T-helper 2 cell (primary cell): ENCODE data around the gene ALS2CL.

Experiments
- DNase-seq, 5 experiments: peaks; one replicate each; pipeline versions ENCODE4 v3.0.0 to v3.0.0-alpha.2; 2012 to 2022

Gene ALS2CL

GRCh38 chr3:46715507-46716175, 22.2 kb upstream of the ALS2CL start:
- no peak for DNase-seq

- no peak for DNase-seq
These were observed 21.4 kb upstream of the ALS2CL start for GRCh38 chr3:46714728-46715506.

- DNase-seq, result no peak
These were observed 20.5 kb upstream of the ALS2CL start for GRCh38 chr3:46713898-46714552.

GRCh38 chr3:46713050-46713897, 19.8 kb upstream of the ALS2CL start:
- DNase-seq, result no peak

- no peak for DNase-seq
These were observed 18.9 kb upstream of the ALS2CL start for GRCh38 chr3:46712191-46713049.

GRCh38 chr3:46711760-46712159, 18.3 kb upstream of the ALS2CL start:
- no peak for DNase-seq

- DNase-seq, result no peak
These were observed 17.8 kb upstream of the ALS2CL start for GRCh38 chr3:46711305-46711704.

- no peak for DNase-seq
These were observed 17.3 kb upstream of the ALS2CL start for GRCh38 chr3:46710671-46711295.

GRCh38 chr3:46710229-46710628, 16.8 kb upstream of the ALS2CL start:
- no peak for DNase-seq

- DNase-seq, result no peak
These were observed 16.2 kb upstream of the ALS2CL start for GRCh38 chr3:46709721-46710120.

GRCh38 chr3:46709157-46709654, 15.7 kb upstream of the ALS2CL start:
- DNase-seq, result no peak

GRCh38 chr3:46708401-46709156, 15.1 kb upstream of the ALS2CL start:
- no peak for DNase-seq

- DNase-seq, result no peak
These were observed 14.1 kb upstream of the ALS2CL start for GRCh38 chr3:46707601-46708011.

GRCh38 chr3:46706771-46707582, 13.5 kb upstream of the ALS2CL start:
- DNase-seq, result no peak

- no peak for DNase-seq
These were observed 12.5 kb upstream of the ALS2CL start for GRCh38 chr3:46705751-46706552.

- DNase-seq, result peak in 4 of 5 experiments; percentile 38 to 58 (median 56)
These were observed 11.6 kb upstream of the ALS2CL start for GRCh38 chr3:46705022-46705530.

- DNase-seq, result peak in 1 of 5 experiments; percentile 1
These were observed 10.9 kb upstream of the ALS2CL start for GRCh38 chr3:46704346-46704745.

- no peak for DNase-seq
These were observed 9.6 kb upstream of the ALS2CL start for GRCh38 chr3:46703013-46703520.
